Ramos (cell line): ENCODE results near the gene BEAN1.

Source experiments
- in situ Hi-C: fragments of 300-500 bp; cut with MboI; formaldehyde crosslinking; loops from one replicate; pipeline ENCODE4 v1.14.3; 2022; ENCODE audit warnings: low sequenced_read_pairs; ENCODE audit not compliant: unreplicated experiment

Gene BEAN1

GRCh38 chr16:66416136-66416535 lies 11.0 kb upstream of the BEAN1 start:
- in situ Hi-C loops = loop anchor here (10.0 to 25.0 kb wide), 2 partner anchors 321 to 449 kb away; no protein-coding TSS in a partner anchor

DNA sequence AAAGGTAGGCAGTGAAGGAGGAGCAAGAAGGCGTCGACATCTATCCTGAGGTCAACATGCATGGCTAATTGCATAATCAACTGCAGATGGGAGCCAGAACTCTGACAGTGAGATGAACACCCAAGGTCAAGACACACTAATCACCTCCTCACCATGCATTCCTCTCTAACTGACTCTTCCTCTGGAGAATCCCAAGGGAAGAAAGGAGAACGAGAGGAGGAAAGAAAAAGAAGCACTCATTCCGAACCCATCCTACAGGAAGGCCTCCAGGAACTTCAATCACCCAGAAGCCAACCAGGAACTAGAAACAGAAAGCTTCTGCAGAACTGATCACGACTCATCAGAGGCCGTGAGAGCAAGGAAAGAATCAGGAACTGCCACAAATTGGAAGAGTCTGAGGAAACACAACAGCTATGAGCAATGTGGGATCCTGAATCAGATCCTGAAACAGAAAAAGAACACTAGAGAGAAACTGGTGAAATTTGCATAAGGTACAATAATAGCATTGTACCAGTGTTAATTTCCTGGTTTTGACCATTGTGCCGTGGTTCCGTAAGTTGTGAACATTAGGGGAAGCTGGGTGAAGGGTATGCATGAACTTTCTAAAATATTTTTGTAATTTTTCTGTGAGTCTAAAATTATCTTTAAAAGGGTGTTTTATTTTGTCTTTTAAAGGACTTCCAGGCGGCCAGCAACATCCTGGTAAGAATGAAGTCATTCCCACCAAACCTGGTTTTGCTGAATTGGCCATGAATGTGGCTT lies 10.0 kb upstream of the BEAN1 start:
- in situ Hi-C loops = loop anchor here (10.0 to 25.0 kb wide), 2 partner anchors 320 to 448 kb away; no protein-coding TSS in a partner anchor

DNA sequence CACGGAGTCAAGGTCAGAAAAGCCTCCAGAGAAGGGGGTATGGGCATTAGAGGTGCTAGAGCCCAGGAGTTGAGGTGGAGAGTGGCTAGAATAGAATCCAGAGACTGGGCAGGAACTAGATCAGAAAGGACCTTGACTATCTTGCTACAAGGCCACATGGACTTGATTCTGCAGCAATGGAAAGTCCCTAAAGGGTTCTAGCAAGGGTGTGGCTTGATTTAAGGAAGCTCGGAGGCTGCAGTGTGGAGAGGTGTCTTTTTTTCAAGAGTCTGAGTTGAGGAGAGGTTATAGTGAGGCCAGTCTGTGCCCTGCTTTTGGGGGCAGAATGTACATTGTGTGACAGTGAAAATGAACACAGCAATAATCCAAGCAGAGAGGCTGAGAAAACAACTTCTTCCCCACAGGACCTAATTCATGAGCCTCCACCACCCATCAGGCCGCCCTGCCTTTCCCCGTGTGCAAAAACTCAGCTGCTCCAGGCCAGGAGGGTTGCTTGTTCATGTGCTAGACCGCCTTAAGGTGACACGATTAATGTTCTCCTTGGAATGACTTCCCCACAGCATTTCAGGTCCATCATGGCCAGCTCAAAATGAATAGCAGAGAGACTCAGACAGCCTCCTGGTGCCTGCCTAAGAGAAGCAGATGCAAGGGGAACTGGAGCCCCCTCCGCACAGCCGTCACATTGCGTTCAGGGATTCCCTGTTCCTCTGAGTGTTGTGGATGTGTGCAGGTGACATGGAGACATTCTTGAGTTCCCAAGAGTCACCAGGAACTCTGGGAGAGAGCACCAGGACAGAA lies 8.7 kb upstream of the BEAN1 start:
- in situ Hi-C loops = loop anchor here (10.0 to 25.0 kb wide), 2 partner anchors 319 to 446 kb away; no protein-coding TSS in a partner anchor

- in situ Hi-C loops = loop anchor here (10.0 to 25.0 kb wide), 2 partner anchors 318 to 445 kb away; no protein-coding TSS in a partner anchor
Observed at GRCh38 chr16:66419527-66419926, 7.6 kb upstream of the BEAN1 start.

GRCh38 chr16:66420396-66420795 lies 6.7 kb upstream of the BEAN1 start:
- in situ Hi-C loops = loop anchor here (25.0 kb wide), 1 partner anchor 317 kb away; no protein-coding TSS in a partner anchor

DNA sequence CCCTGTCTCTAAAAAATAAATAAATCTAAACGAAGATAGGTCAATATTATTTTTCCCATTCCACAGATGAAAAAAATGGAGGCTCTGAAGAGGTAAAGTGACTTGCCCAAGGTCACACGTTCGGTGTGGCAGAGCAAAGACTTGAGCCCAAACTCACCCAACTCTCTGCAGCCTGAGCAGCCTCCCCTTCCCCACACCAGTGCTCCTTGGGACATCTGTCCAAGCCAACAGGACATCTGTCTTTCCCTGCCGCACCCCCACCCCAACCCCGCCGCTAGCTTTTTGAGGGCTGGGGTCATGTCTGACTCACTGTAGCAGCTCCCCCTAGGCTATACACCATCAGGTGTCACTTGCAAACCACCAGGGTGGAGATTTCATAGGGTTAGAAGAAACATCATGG lies 5.2 kb upstream of the BEAN1 start:
- in situ Hi-C loops = loop anchor here (25.0 kb wide), 1 partner anchor 315 kb away; no protein-coding TSS in a partner anchor

DNA sequence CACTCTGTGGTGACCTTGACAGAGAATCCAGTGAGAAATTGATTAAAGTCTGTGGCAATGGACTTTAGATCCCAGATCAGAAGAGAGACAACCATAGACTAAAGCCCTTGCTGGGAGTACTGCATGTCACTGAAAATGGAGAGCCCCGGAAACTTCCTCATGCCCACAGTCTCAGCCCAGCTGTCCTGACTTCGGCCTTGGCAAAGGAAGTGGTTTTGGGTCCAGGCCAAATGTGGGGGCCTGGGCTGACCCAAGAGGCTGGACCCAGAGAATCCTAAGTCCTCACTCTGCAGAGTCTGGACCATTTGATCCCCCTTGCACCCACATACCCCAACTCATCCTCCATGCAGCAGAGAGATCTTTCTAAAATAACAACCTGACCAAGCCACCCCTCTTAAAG lies 4.7 kb upstream of the BEAN1 start:
- in situ Hi-C loops = loop anchor here (25.0 kb wide), 1 partner anchor 315 kb away; no protein-coding TSS in a partner anchor

DNA sequence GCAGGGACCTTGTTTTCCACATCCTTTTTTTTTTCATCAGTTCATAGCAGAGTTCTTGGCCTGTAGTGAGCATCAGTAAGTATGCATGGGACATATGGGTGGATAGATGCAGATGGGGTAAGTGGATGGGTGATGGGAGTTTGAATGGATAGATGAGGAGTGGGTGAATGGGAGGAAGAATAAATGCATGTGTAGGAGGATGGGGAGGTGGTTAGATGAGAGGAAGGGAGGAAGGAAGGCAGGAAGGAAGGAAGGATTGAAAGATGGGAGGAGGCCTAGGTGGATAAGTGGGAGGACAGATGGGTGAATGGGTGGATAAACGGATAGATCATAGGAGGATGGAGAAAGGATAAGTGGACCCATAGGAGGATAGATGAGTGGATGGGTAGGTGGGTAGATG lies 3.9 kb upstream of the BEAN1 start:
- in situ Hi-C loops = loop anchor here (25.0 kb wide), 1 partner anchor 314 kb away; no protein-coding TSS in a partner anchor

DNA sequence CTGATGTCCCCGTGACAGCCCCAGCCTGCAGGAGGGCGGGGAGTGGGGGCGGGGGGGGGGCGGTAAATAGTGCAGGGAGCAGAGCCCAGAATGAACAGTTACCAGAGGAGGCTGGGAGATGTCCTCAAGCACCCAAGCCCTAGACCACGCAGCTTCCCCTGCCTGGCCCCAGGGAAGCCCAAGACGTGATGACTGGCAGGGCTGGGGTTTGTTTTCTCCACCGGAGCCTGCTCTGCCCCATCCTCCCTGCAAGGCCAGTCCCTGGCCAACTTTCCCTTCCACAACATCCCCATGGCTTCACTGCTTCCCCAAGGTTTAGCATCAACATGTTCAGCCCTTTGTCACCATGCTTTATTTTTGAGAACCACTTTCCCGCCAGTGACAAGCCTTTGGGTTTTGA lies 1.4 kb upstream of the BEAN1 start:
- in situ Hi-C loops = no loop called here

DNA sequence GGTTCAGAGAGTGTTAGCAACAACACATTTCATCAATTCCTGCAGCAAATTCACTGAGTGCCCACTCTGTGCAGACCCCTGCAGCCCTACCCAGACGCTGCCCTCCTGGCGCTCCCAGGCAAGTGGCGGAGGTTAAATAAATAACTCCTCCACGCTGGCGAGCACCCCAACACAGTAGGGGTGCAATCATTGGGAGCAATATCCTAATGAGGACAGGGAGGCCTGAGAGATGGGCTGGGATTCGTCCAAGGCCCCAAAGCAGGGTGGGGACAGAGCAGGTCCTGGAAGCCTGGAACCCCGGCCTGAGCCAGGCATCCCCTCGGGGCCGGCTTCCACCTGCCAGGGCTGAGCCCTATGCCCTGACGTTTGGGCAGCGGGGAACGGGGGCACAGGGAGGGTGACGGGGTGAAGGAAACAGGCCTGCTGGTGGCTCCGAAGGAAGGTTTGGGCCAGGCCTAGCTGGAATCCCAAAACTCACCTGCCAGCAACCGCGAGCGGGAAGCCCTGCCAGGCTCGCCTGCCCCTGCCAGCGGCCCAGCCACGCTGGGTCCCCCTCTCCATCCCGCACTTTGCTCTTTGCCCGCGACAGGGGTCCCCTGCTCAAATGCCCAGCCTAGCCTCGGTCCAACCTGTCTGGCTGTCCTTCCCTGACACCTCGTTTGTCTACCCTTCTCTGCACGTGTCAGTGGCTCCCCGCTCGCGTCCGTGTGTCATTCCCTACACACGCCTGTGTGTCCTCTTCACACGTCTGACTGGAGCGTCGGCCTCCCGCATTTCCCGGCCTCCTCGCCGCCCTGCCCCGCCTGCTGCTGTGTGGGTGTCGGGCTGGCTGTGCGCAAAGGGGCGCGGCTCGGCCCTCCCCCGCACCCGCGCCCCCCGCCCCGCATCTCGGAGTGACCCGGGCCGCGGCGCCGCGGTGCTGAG lies 721 bp upstream of the BEAN1 start:
- in situ Hi-C loops = no loop called here

- in situ Hi-C loops = no loop called here
Observed at GRCh38 chr16:66427871-66428681, 981 bp downstream of the BEAN1 start.

DNA sequence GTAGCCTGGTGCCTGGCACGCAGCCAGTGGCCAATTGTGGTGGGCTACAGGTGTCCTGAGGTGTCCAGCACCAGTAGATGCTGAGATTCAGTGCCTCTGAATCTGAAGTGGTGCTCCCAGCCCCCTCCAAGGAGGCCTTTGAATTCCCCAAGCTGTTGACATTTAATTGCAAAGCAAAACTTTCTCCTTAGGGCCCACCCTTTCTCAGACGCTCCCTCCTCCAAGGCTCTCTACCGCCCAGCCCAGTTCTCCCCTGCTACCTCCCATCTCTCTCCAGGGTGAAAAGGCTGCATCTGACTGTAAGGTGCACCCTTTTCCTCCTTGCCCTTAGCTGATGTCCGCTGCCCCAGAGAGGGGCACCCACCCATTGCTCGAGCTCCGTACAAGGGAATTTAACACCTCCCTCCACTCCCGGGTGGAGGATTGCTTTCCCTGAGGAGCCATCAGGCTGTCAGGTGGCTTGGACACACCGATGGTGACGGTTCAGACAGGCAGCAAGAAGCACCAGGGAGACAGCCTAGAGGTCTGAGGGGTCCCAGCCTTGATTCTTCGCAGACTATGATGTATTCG lies 1.7 kb downstream of the BEAN1 start:
- in situ Hi-C loops = no loop called here

GRCh38 chr16:66429290-66429962 lies 2.3 kb downstream of the BEAN1 start:
- in situ Hi-C loops = no loop called here

DNA sequence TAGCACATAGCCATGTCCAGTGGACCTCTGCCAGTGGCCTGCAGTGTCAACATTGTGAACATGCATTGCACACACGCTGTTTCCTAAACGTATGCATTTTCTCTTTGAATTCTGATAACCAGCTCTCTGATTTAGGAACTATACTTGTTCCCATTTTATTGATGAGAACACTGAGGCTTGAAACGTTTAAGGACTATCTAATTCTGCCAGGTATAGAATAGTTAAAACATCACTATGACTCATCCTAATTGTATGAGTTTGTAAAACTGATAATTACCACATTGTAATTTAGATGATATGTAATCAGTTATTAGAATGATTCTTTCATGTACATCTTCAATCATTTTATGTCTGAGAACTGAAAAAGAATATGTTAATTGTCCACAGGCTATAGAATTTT lies 3.1 kb downstream of the BEAN1 start:
- in situ Hi-C loops = no loop called here

DNA sequence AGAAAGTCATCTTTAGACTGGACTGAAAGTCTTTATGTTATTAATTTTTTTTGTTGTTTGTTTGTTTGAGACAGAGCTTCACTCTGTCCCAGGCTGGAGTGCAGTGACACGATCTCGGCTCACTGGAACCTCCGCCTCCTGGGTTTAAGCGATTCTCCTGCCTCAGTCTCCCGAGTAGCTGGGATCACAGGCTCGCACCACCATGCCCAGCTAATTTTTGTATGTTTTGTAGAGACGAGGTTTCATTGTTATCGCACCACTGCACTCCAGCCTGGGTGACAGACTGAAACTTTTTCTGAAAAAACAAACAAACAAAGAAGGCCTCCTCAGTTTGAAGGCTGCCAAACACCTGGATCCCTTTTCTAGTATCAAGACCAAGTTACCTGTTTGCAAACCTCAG lies 4.7 kb downstream of the BEAN1 start:
- in situ Hi-C loops = no loop called here

GRCh38 chr16:66432429-66432828 lies 5.3 kb downstream of the BEAN1 start:
- in situ Hi-C loops = no loop called here

DNA sequence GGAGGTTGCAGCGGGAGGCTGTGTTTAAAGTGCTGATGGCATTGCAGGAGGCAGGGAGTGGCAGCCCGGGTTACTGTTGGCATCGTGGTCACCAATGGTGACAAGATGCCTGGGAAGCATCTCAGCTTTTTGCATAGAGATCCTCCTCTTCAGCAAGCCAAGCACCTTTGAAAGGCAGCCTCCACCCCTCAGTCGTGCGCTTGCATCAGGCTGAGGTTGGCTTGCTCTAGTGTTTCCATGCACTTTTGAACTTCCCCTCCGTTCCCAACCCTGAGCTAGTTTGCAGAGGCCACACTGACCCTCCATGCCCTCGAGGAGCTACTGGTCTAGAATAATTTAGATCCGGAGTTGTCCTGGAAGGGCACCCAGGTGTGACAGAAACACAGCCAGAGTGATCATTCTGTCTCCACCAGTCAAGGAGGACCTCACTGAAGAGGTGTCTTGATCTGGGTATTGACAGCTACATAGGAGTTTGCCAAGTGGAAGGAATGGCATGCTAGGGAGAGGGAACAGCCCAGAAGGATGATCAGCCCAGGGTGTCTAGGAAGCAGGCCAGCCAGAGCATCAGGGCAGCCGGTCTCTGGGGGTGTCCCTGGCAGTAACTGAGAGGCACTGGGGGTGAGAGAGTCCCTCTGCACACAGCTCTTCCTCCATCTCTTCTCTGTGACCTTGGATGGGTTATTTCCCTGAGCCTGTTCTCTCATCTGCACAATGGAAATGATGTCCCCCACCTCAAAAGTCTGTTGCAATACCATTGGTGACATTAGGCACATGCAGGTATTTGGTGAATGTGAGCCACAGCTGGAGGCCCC lies 7.7 kb downstream of the BEAN1 start:
- in situ Hi-C loops = no loop called here
